DOHH2 (cell line): Measurements from ENCODE around the gene C2orf76.

Experiments
- H3F3A ChIP-seq: fragments of 200-600 bp; sonication (generic), shearing (Covaris generic); 2 replicates; pipeline ENCODE4 v1.6.0; 2016; ENCODE audit warnings: antibody characterized with exemption, mild to moderate bottlenecking; ENCODE audit not compliant: control insufficient read depth, insufficient read depth
- H3K27ac ChIP-seq: fragments of 200-600 bp; sonication (generic); 2 replicates; pipeline ENCODE4 v1.5.1; 2014; ENCODE audit warnings: low read depth, mild to moderate bottlenecking, low read length, moderate library complexity
- H3K27me3 ChIP-seq: fragments of 200-600 bp; sonication (generic); 2 replicates; pipeline ENCODE4 v1.6.1; 2014; ENCODE audit warnings: mild to moderate bottlenecking, low read length, mixed read lengths; ENCODE audit not compliant: control insufficient read depth
- H3K36me3 ChIP-seq: fragments of 200-600 bp; sonication (generic); 2 replicates; pipeline ENCODE4 v1.6.1; 2014; ENCODE audit warnings: mild to moderate bottlenecking, low read length, moderate library complexity, mixed read lengths; ENCODE audit not compliant: control insufficient read depth
- H3K4me1 ChIP-seq: fragments of 200-600 bp; sonication (generic); 2 replicates; pipeline ENCODE4 v1.6.1; 2014; ENCODE audit warnings: mild to moderate bottlenecking, low read length, mixed read lengths; ENCODE audit not compliant: control insufficient read depth
- H3K4me2 ChIP-seq: fragments of 200-600 bp; sonication (generic); 2 replicates; pipeline ENCODE4 v1.6.0; 2014; ENCODE audit warnings: mild to moderate bottlenecking, low read length, moderate library complexity
- H3K4me3 ChIP-seq: fragments of 200-600 bp; sonication (generic); 2 replicates; pipeline ENCODE4 v1.5.1; 2014; ENCODE audit warnings: mild to moderate bottlenecking, low read length, mixed read lengths
- H3K79me2 ChIP-seq: fragments of 200-600 bp; sonication (generic); 2 replicates; pipeline ENCODE4 v1.6.1; 2014; ENCODE audit warnings: mild to moderate bottlenecking, low read length, mixed read lengths; ENCODE audit not compliant: control insufficient read depth
- H3K9me2 ChIP-seq: fragments of 200-600 bp; sonication (generic); replicated peaks from 2 replicates; pipeline ENCODE4 v1.6.1; 2014; ENCODE audit warnings: mild to moderate bottlenecking, low read length, mixed read lengths; ENCODE audit not compliant: control insufficient read depth
- H3K9me3 ChIP-seq: fragments of 200-600 bp; sonication (generic); 2 replicates; pipeline ENCODE4 v1.6.1; 2014; ENCODE audit warnings: antibody characterized with exemption, low read length, mixed read lengths; ENCODE audit not compliant: control insufficient read depth, insufficient read depth
- H4K20me1 ChIP-seq: fragments of 200-600 bp; sonication (generic); 2 replicates; pipeline ENCODE4 v1.6.0; 2014; ENCODE audit warnings: low read depth, mild to moderate bottlenecking, antibody characterized with exemption, low read length, moderate library complexity; ENCODE audit not compliant: control insufficient read depth, insufficient read depth
- CTCF ChIP-seq: fragments of 200-600 bp; sonication (generic); IDR thresholded peaks from one replicate; pipeline ENCODE4 v1.5.1; 2014; ENCODE audit warnings: antibody characterized with exemption, mild to moderate bottlenecking, low read depth, low read length; ENCODE audit not compliant: poor library complexity, severe bottlenecking
- EZH2phosphoT487 ChIP-seq: fragments of 200-600 bp; sonication (generic); IDR thresholded peaks from 2 replicates; pipeline ENCODE4 v1.6.1; 2017; ENCODE audit warnings: borderline replicate concordance, mild to moderate bottlenecking, antibody characterized with exemption, low read length, moderate library complexity, mixed read lengths

Gene C2orf76

GRCh38 chr2:119364798-119365197 is 1.8 kb downstream of the C2orf76 start:
- Histone ChIP-seq H3K9me3 (no peaks in the 10 kb centered on the region), H3K27me3 (no peaks in the 10 kb centered on the region), H3K4me3 (peak overlapping the region; percentile 79), H3K27ac (peak overlapping the region; percentile 86; the same call in 1 of the 2 replicates), H4K20me1 (peaks cover 20% of the 10 kb centered on the region), H3K4me2 (peak overlapping the region; percentile 96), H3F3A (no peaks in the 10 kb centered on the region), H3K4me1 (peaks cover 61% of the 10 kb centered on the region), H3K79me2 (peaks cover 68% of the 10 kb centered on the region), H3K9me2 (no peaks in the 10 kb centered on the region), H3K36me3 (peaks cover 42% of the 10 kb centered on the region)
- TF ChIP-seq EZH2phosphoT487 (no peak), CTCF (no peak)

GRCh38 chr2:119360423-119360966 is 6.1 kb downstream of the C2orf76 start:
- TF ChIP-seq CTCF = no peak
- no peak for TF ChIP-seq EZH2phosphoT487

GRCh38 chr2:119359774-119360173 is 6.9 kb downstream of the C2orf76 start:
- no peaks in the 10 kb centered on the region for H3K9me2 ChIP-seq
- no peak overlapping the region for H3K4me2 ChIP-seq
- TF ChIP-seq CTCF (no peak), EZH2phosphoT487 (no peak)
- no peak overlapping the region for H3K4me3 ChIP-seq
- 0 out of 2 replicates have a peak, but pooled peaks cover 3% of the 10 kb centered on the region for H3K9me3 ChIP-seq
- peaks cover 5% of the 10 kb centered on the region; the same call in 1 of the 2 replicates for H3F3A ChIP-seq
- H4K20me1 ChIP-seq = no peaks in the 10 kb centered on the region
- peaks cover 65% of the 10 kb centered on the region for H3K4me1 ChIP-seq
- H3K79me2 ChIP-seq = peaks cover 30% of the 10 kb centered on the region
- H3K36me3 ChIP-seq = no peaks in the 10 kb centered on the region
- no peaks in the 10 kb centered on the region for H3K27me3 ChIP-seq
- no peak overlapping the region for H3K27ac ChIP-seq

More at GRCh38 chr2:119360423-119360966, 6.1 kb downstream of the C2orf76 start:
- Histone ChIP-seq H4K20me1 (no peaks in the 10 kb centered on the region), H3K9me3 (0 out of 2 replicates have a peak, but pooled peaks cover 3% of the 10 kb centered on the region), H3K9me2 (no peaks in the 10 kb centered on the region), H3K27ac (no peak overlapping the region), H3K27me3 (no peaks in the 10 kb centered on the region), H3K4me3 (no peak overlapping the region), H3K4me1 (peaks cover 65% of the 10 kb centered on the region), H3F3A (peaks cover 5% of the 10 kb centered on the region; the same call in 1 of the 2 replicates), H3K4me2 (no peak overlapping the region), H3K79me2 (peaks cover 34% of the 10 kb centered on the region), H3K36me3 (peaks cover 4% of the 10 kb centered on the region)
